D721Med (cell line): ENCODE data around the gene CRELD1.

Experiments
- DNase-seq: peaks from one replicate; pipeline ENCODE4 v3.0.0; 2011; ENCODE audit warnings: low spot score; ENCODE audit not compliant: insufficient read length
- FAIRE-seq: peaks from 2 replicates; lab custom pipeline; 2011; peaks lifted over from hg19 to GRCh38; lab: Jason Lieb, UNC
- CTCF ChIP-seq: IDR thresholded peaks from 2 replicates; pipeline ENCODE4 v1.5.1; 2012; ENCODE audit warnings: mild to moderate bottlenecking, control low read depth; ENCODE audit not compliant: insufficient read depth; ENCODE audit errors: missing control alignments

Gene CRELD1

GRCh38 chr3:9949626-9950025, 16.0 kb downstream of the CRELD1 start:
- FAIRE-seq, result no peak

DNA sequence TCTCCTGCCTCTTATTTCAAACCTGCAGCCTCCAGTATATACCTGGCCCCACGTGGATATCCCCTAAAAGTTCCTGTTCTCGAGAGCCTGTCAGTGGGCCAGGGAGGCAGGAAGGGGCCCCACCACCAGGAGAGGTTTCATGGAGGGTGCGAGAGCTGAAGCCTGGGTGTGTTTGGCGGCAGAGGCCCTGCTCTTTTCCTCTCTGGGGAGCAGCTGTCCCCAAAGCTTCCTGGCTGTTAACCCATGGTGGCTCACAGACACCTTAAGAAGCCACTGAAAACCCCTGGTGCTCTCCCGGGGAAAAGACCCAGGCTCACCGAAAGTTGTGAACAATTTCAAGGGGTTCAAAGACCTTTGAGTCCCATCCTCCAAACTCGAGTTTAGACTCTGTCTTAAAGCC, 17.5 kb downstream of the CRELD1 start:
- FAIRE-seq (no peak), DNase-seq (no peak)
- no peak for TF ChIP-seq CTCF

More at GRCh38 chr3:9949626-9950025, 16.0 kb downstream of the CRELD1 start:
- DNase-seq, result no peak
- no peak for TF ChIP-seq CTCF

- no peak for TF ChIP-seq CTCF
- no peak for FAIRE-seq
- DNase-seq, result no peak
Observed at GRCh38 chr3:9951598-9951961, 17.9 kb downstream of the CRELD1 start.

GRCh38 chr3:9951962-9952805, 18.6 kb downstream of the CRELD1 start, which contains the start of gene PRRT3:
PRRT3 (minus strand) TSS chr3:9952408; CDS start chr3:9950115, 2,293 bp downstream.
- DNase-seq, result no peak
- no peak for FAIRE-seq
- TF ChIP-seq CTCF, result no peak

DNA sequence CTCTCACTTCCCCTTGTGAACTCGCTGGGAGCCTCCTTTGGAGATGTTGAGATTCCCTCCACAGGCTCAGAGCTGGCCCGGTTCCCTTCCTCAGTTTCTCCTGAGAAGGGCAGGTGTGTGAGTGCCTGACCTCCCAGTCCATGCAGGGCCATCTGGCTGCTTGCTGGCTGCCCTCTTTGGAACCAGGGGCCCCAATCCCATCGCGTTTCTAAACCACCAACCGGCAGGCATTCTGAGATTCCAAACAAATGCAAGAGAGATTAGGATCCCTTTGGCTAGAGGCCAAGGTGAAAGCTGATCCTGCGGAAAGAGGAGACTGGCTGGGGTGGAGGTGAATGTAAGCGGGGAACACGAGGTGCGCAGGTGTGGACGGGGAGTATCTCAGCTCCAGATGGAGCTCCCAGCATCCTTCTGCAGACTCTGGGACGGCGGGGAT, 21.5 kb downstream of the CRELD1 start:
- no peak for FAIRE-seq
- no peak for DNase-seq
- no peak for TF ChIP-seq CTCF

GRCh38 chr3:9955611-9956352, 22.1 kb downstream of the CRELD1 start:
- TF ChIP-seq CTCF, result no peak
- FAIRE-seq (no peak), DNase-seq (no peak)
